ENCODE measurements around the gene WLS. TPM values are rescaled to one million over a fixed set of nuclear protein-coding genes. Genes with fewer than 3 reads are reported as not detected.
A peak's percentile ranks its signal among the peaks of the same experiment; 100 is the strongest.

Gene WLS
- total RNA-seq, 1 experiment from 2014 or later = 19.8 TPM

DNA sequence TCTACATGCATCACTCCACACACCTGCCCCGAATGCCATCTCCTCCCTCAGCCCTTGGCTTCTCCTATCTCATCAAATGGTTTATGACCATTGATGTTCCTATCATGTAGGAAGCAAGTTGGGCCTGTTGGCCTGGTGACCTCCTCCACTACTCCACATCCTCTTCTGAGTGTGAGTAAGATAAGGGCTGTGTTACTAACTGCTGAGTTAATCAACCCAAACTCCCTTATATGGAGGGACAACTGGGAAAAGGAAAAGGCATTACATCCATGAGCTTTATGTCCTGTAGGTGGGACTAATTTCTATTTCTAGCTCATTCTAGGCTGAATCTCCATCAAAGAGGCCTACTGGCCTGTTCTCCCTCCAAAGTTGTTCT lies 57.6 kb downstream of the WLS start:
- intact Hi-C loops (cut with micrococcal nuclease; ENCODE audit: unreplicated experiment) = loop anchor here (2.0 to 10.0 kb wide), 3 partner anchors 58 to 470 kb away; partner anchors contain the start of gene WLS
- H3K9me3 ChIP-seq (ENCODE audit: insufficient read depth, low read depth) = no peaks in the 10 kb centered on the region
- BruUV-seq (replicated peaks) = no TSS peak
- no peaks in the 10 kb centered on the region for H4K20me1 ChIP-seq (ENCODE audit: insufficient read depth)
- H3K79me2 ChIP-seq (ENCODE audit: low read depth) = no peaks in the 10 kb centered on the region
- H2AFZ ChIP-seq = no peak overlapping the region
- no peaks in the 10 kb centered on the region for H3K9me2 ChIP-seq (ENCODE audit: insufficient read depth)
- TF ChIP-seq, protein P1, sequence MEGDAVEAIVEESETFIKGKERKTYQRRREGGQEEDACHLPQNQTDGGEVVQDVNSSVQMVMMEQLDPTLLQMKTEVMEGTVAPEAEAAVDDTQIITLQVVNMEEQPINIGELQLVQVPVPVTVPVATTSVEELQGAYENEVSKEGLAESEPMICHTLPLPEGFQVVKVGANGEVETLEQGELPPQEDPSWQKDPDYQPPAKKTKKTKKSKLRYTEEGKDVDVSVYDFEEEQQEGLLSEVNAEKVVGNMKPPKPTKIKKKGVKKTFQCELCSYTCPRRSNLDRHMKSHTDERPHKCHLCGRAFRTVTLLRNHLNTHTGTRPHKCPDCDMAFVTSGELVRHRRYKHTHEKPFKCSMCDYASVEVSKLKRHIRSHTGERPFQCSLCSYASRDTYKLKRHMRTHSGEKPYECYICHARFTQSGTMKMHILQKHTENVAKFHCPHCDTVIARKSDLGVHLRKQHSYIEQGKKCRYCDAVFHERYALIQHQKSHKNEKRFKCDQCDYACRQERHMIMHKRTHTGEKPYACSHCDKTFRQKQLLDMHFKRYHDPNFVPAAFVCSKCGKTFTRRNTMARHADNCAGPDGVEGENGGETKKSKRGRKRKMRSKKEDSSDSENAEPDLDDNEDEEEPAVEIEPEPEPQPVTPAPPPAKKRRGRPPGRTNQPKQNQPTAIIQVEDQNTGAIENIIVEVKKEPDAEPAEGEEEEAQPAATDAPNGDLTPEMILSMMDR (conservative IDR thresholded peaks at IDR 0.05) = no peak
- TF ChIP-seq EZH2 (IDR thresholded peaks at IDR 0.05; ENCODE audit: low read depth) = no peak
- peaks cover 11% of the 10 kb centered on the region for H3F3A ChIP-seq (ENCODE audit: insufficient read depth, low read depth)
- H3K36me3 ChIP-seq (ENCODE audit: low read depth) = no peaks in the 10 kb centered on the region
- H3K4me3 ChIP-seq = no peak overlapping the region
- no peak for DNase-seq
- ChIA-PET POLR2A (ENCODE audit: unreplicated experiment) (no interaction called here), CTCF (interaction anchor here (1.0 kb wide), 1 partner anchor 54 kb away, joined by 3 read pairs; no protein-coding TSS in a partner anchor)
- H3K4me1 ChIP-seq (replicated peaks; ENCODE audit: insufficient read depth) = peaks cover 53% of the 10 kb centered on the region
- H3K27ac ChIP-seq = no peak overlapping the region
- H3K27me3 ChIP-seq (ENCODE audit: insufficient read depth, low read depth) = no peaks in the 10 kb centered on the region
- peak overlapping the region; percentile 70; the same call in 1 of the 2 replicates for H3K4me2 ChIP-seq

- H3K4me3 ChIP-seq = peak overlapping the region; percentile 12; the same call in 1 of the 2 replicates
Measured at GRCh38 chr1:68173936-68174737, 58.2 kb downstream of the WLS start.

More at GRCh38 chr1:68173936-68174737, 58.2 kb downstream of the WLS start:
- TF ChIP-seq EZH2 (IDR thresholded peaks at IDR 0.05; ENCODE audit: low read depth) = no peak
- TF ChIP-seq, protein P1 (conservative IDR thresholded peaks at IDR 0.05) = no peak
- POLR2A ChIA-PET (ENCODE audit: unreplicated experiment) = interaction anchor here (0.9 kb wide), 1 partner anchor 58 kb away, joined by 4 read pairs; the partner anchor contains the start of gene WLS
- Histone ChIP-seq H3K4me1 (replicated peaks; ENCODE audit: insufficient read depth) (peaks cover 53% of the 10 kb centered on the region), H3K9me2 (ENCODE audit: insufficient read depth) (no peaks in the 10 kb centered on the region), H3K4me2 (peak overlapping the region; percentile 70), H3F3A (ENCODE audit: insufficient read depth, low read depth) (peaks cover 11% of the 10 kb centered on the region), H3K9me3 (ENCODE audit: insufficient read depth, low read depth) (no peaks in the 10 kb centered on the region), H4K20me1 (ENCODE audit: insufficient read depth) (no peaks in the 10 kb centered on the region), H3K27ac (0 out of 2 replicates have a peak overlapping the region, but pooled peaks have one; percentile 3), H3K27me3 (ENCODE audit: insufficient read depth, low read depth) (no peaks in the 10 kb centered on the region), H3K36me3 (ENCODE audit: low read depth) (no peaks in the 10 kb centered on the region), H2AFZ (peak overlapping the region; percentile 8; the same call in 1 of the 2 replicates), H3K79me2 (ENCODE audit: low read depth) (no peaks in the 10 kb centered on the region)
- no TSS peak for BruUV-seq (replicated peaks)
- CTCF ChIA-PET = interaction anchor here (0.8 to 1.0 kb wide), 3 partner anchors 54 to 74 kb away, joined by 3 to 4 read pairs (median 3); no protein-coding TSS in a partner anchor
- DNase-seq = peak; percentile 76 to 91
- intact Hi-C loops (cut with micrococcal nuclease; ENCODE audit: unreplicated experiment) = loop anchor here (2.0 to 10.0 kb wide), 3 partner anchors 59 to 469 kb away; partner anchors contain the start of gene WLS
